Activated CD4-positive, alpha-beta T cell treated with anti-CD3 and anti-CD28 coated beads, Interleukin-2, amount 50 U/mL, for 1 hour (primary cell): Measurements from ENCODE around the gene SLC24A3.

Experiments used
- DNase-seq: peaks from one replicate; pipeline ENCODE4 v3.0.0-alpha.2; 2020

SLC24A3 gene

DNA sequence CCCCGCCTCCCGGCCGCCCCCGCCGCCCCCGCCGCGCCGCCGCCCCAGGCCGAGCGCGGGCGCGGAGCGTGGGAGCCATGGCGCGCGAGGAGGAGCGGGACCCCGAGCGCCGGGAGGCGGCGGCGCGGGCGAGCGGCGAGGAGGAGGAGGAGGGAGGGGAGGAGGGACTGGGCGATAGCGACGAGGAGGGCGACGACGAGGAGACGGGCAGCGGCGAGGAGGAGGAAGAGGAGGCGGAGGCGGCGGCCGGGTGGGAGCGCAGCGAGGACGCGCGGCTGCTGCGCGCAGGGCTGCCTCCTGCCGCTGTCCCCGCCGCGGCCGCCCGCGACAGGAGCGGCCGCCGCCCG lies at the start of gene SLC24A3:
Gene SLC24A3, plus strand, starts transcription at position 174 of the 347 bp plus-strand sequence.
- no peak for DNase-seq

DNA sequence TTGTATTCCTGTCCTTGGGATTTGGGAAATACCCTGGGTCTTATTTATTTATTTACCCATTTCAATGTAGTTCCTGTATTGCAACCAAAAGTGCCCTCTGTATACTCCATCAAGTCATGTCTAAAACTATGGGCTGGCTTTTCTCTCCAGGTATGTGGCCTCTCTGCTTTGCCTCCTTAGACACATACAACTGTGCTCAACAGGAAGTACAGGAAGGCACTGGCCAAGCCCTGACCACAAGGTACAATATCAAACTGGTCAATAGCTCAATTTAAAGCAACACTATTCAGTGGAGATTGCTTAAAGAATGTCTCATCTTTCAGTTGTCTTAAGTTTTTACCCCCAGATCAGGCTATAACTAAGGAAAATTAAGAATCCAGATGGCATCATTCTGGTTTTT lies 42.3 kb upstream of the SLC24A3 start:
- DNase-seq, result no peak

DNA sequence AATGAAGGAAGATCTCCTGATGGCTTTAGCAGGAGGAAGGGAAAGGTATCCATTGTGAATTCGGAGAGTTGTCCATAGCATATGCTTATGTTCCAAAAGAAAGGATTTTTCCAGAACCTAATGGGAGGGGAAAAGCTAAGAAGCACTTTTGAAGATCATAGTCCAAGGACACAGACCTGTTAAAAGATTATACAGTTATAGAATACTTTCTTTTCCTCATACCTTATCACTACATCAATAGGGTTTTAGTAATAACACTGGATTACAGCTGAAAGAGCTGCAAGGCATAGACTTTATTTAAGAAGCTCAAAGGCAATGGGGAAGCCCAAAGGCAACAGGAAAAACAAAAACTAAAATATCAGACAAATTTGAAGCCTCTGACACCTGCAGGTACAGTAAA lies 39.8 kb upstream of the SLC24A3 start:
- no peak for DNase-seq

DNA sequence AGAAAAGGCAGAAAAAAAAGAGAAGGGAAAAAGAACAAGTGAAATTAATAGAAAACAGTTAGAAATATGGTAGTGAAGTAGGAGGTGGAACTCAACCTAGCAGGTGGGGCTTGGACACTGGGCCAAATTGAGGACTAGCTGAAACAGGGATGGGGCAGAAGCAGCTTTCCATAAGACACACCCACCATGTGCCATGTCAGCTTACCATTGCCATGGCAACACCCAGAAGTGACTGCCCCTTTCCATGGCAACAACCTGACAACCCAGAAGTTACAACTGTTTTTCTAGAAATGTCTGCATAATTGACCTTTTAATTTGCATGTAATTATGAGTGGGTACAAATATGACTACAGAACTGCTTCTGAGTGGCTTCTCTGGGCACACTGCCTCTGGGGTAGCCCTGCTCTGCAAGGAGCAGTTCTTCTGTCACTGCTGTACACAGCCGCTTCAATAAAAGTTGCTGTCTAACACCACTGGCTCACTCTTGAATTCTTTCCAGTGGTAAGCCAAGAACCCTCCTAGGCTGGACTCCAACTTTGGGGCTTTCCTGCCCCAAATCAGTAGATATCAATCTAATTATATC lies 35.9 kb upstream of the SLC24A3 start:
- DNase-seq, result no peak

DNA sequence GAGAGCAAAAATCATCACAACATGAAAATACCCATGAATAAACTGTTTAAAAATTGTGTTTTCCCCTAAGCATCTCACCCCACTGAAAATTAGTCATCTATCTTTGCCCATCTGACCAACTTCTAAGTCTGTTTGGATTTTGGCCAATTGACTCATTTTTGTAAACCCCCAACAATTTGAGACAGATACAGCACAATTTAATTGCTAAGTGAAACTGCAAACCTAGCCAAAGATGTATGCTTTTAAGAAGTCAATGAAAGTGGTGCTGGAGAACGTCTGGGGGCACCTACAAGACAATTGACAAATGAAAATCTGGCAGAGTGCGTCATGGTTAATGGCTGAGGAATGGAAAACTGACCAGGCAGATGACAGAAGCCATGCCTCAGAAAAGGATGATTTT lies 30.9 kb upstream of the SLC24A3 start:
- no peak for DNase-seq

DNA sequence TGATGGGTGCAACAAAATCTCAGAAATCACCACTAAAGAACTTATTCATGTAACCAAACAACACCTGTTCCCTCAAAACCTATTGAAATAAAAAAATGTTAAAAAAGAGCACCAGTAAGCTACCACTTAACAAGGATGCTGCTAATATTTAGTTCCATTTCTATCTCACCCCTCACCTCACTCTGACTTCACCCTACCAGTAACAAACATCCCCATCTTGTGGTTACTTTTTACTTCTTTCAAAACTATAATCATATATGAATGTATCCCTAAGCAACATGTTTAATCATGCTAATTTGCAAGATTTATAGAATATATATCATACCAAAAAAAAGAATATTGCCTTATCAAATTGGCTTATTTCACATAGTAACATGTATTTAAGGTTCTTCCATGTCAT lies 27.4 kb upstream of the SLC24A3 start:
- DNase-seq, result no peak

DNA sequence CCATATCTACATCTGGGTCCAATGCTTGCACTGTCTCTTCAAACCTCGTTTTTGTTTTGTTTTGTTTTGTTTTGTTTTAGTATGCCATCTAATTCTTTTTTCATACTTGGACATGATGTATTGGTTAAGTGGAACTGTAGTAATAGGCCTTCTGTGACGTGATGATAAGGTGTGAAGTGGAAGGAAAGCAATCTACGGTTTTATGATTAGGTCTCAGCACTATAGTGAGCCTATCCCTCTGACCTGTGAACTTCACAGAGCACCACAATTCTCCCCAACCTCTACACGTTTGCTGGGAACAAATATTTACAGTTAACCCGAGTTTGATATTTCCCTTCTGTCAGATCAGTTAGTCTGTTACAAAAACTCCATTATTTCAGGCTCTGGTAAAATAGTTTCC lies 19.1 kb upstream of the SLC24A3 start:
- DNase-seq, result no peak

DNA sequence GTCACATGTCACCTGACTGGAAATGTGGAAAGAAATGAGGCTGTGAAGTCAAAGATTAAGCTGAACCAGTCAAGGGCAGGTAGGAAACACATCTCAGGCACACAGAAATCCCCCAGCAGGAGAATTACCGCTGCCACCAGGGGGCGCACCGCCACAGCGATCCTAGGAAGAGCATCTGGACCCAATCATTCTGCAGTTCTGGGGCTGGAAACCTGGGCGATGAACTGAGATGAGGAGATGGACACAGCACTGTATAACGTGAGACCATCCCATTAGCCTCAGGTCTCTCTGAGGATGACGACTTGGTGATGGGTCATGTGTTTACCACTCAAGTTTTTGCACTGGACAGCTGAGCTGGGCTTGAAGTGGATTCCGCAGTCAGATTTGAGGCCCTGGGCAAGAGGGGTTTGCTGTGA lies 6.5 kb upstream of the SLC24A3 start:
- peak; percentile 48 for DNase-seq

DNA sequence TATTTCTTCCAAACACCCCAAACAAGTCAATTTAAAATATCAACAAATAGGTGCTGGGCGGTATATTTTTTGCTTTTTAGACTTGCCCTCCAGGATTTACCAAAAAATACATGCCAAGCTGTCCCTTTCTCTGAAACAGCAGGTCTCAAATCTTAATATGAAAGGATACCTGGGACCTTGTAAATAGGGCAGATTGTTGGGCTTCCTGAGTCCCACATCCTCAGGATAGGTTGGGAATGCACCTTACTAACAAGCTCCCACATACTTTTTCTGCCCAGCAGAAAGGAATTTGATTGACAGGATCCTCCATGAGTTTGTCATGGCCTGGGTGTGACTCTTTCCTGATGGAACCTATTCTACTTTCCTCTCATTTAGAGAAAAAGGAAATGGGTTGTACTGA lies 4.9 kb upstream of the SLC24A3 start:
- DNase-seq, result no peak

DNA sequence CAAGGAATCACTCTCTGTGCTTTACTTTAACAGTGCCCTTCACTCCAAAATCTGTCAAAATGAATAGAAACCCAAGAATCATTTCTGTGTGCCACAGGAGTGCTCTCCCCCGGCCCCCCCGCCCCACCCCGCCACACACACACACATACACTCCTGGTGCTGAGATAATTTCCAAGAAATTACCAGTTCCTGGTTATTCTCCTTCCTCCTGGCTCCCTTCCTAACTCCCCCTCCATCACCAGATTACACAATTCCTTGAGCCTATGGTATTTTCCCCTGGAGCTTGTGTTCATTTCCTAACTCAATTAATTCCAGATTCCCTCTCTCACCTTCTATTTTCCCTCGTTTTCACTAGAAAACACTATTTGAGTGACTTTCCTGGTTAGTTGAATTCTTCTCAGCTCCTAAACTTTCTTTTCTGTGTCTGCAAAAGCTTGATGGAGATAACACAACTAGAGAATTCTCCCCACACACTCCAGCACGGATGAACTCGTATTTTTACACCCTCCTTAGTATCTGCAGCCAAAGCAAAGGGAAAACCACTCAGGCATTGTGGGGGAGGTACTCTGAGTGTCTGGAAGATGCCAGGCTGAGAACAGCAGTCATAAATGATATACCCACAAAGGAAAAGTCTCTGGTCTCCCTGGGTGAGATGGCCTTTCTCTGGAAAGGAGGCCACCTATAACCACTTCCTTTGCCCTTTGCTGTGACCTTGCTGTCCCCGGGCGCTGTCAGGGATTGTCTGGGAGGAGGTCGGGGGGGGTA lies 1.9 kb upstream of the SLC24A3 start:
- no peak for DNase-seq

DNA sequence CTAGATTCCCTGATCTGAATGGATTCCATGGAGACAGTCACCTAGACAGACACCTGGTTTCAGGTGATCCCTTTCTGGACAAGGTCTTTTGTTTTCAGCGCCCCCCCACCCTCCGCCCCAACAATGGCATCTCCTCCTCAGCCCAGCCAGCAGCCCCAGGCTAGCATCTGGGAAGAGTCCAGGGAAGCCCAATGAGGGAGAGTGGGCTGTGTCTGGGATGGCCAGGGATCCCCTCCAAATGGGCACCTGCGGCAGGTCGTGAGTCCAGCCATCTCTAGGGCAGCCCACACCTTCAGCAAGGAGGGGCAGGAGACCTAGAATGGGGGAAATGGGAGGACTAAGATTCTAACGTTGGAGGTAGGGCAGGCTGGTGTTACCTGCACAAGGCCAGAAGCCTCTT lies 1.2 kb upstream of the SLC24A3 start:
- DNase-seq, result no peak

DNA sequence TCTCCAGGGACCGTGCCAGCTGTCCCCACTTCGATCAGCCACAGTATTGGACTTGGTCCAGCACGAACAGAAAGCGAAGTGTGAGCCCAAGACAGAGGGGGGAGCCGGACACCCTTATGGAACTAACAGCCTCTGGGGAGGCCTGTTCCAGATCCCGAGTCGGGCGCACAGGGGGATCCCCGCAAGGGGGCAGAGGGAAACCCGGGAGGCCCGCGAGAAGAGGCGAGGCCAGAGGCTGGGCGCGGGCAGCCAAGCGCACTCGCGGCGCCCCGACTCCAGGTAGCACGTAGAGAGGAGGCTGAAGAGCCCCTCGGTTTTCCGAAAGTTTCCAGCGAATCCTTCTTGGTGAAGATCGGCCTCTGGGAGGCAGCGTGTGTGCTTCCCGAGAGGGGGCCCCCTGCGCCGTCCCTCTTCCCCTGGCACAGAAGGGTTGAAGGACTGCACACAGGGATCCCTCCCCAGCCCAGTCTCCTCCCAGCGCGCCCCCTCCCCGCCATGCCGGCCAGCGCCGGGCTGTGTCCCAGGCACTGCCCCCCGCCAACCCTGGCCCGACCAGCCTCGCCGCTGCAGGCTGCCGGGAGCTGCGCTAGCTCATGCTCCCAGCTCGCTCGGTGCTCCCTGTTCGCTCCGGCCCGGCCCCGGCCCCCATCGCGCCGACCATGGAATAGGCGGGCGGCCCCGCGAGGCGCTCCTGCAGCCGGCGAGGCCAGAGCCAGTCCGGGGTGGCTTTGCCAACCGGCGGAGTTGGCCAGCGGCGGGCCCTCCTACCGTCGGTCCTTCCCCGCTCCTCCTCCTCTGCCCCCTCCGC lies 577 bp upstream of the SLC24A3 start:
- no peak for DNase-seq

DNA sequence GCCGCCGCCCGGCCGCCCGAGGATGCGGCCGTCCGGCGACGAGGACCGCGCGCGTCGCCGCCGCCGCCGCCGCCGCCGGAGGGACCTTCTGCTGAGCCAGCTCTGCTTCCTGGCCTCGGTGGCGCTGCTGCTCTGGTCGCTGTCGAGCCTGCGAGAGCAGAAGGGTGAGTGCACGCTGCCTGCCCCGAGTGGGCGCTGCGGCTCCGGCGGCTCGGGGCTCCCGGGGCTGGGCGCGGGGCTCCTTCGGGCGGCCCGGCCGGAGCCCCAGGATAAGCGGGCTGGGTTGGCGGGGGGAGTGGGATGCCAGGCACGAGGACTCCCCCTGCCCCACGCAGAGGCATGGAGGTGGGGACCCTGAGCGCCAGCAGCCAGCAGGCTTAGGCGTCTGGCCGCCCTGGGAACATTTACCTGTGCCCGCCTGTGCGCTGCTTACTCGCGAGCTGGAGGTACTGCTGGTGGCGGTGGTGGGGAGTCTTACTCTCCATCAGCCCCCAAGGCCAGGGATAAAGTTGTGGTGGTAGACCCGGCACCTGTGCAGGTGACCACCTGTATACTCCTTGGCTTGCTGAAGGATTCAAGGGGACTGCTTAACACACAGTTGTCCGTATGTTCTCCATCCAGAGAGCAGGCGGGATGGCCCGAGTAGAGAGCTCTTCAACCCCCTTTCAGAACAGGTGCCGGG lies 520 bp downstream of the SLC24A3 start:
- DNase-seq, result no peak

DNA sequence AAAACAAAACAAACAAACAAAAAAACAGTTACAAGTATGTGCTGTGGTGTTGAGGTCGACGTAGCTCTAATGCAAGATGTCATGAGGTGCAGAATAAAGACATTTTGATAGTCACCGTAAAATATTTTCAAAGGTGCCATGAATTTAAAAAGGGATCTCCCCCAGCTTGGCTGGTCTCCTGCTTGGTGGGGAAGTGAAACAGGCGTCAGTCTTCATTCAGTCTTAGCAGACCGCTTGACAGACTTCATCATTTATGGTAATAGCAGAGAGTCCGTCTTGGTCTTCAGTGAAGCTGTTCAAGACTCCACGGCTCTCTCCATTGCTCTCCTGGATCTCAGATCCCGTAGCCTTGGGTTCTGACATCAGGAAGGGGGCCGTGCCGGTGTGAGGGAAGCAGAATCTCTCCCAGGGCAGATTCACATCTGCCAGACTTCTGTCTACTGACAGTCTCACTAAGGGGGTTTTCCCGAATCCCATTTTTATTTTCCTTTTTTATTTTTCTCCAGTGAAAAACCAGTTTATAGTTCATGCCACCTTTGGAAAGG lies 1.6 kb downstream of the SLC24A3 start:
- DNase-seq, result no peak

DNA sequence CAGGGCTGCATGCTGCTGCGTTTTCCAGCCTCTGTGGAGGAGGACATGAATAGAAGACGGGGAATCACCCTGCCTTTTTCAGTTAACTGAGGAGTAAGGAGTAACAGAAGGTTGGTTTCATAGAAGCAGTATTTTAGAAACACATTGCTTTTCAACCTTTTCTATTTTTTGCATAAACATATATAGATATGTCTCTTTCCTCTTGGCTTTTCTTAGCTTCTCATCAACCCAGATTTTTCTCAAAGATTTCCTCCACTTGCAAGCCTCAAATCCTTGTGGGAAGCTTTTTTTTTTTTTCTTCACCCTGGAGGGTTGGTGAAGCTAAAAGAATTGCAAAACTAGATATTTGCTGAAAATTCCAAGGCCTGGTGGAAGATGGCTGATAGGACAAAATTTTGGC lies 6.0 kb downstream of the SLC24A3 start:
- no peak for DNase-seq

DNA sequence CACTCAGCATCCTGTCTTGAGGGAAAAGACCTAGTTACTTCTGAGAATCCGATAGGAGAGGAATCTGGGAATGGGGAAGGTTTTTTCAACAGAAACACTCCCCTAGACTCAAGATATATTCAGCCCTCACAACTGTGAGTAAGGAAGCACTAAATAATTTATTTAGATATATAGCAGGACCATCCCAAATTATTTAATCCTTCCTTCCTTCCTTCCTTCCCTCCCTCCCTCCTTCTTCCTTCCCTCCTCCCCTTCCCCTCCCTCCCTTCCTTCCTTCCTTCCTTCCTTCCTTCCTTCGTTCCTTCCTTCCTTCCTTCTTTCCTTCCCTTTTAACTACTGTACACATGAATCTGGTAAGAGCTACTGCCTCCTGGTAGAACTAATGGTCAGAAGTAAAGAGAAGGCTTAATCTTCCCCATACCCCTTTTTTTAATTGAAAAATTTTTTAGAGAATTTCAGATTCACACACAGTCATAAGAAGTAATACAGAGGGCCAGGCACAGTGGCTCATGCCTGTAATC lies 10.1 kb downstream of the SLC24A3 start:
- no peak for DNase-seq

DNA sequence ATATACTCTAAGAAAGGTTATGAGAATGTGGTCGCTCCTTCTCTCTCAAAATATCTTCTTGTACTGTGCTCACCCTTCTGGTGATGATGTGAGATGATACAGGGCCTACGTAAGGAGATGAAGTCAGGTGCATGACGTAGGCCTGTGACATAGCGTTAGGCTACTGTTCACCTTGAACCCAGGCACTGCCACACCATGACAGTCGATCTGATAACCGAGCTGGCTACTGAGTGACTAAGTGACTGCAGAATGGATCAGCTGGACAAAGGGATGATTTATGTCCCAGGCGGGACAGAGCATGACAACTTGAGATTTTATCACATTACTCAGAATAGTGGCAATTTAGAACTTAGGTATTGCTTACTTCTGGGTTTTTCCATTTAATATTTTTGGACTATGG lies 11.2 kb downstream of the SLC24A3 start:
- no peak for DNase-seq

DNA sequence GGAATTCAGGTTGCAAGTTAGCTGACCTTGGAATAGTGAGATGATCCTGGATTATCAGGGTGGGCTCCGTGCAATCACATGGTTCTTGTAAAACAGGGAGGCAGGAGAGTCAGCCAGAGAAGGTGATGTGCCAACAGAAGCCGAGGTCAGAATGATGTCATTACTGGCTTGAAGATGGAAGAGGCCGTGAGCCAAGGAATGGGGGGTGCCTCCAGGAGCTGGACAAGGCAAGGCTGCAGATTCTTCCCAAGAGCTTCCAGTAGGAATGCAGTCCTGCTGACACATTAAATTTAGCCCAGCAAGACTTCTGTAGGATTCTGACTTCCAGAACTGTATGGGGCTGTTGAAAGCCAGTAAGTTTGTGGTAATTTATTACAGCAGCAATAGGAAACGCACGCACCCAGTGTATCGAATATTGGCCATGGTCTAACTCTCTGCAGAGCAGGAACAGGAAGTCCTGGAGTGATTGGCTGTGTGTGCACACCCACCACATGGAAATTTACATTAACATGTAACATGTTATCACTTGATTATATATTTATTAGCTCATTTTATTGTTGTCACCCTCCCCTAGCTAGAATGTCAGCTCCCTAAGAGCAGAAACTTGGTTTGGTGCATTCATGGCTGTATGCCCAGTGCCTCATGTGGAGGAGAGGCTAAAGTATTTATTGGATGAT lies 19.1 kb downstream of the SLC24A3 start:
- no peak for DNase-seq

DNA sequence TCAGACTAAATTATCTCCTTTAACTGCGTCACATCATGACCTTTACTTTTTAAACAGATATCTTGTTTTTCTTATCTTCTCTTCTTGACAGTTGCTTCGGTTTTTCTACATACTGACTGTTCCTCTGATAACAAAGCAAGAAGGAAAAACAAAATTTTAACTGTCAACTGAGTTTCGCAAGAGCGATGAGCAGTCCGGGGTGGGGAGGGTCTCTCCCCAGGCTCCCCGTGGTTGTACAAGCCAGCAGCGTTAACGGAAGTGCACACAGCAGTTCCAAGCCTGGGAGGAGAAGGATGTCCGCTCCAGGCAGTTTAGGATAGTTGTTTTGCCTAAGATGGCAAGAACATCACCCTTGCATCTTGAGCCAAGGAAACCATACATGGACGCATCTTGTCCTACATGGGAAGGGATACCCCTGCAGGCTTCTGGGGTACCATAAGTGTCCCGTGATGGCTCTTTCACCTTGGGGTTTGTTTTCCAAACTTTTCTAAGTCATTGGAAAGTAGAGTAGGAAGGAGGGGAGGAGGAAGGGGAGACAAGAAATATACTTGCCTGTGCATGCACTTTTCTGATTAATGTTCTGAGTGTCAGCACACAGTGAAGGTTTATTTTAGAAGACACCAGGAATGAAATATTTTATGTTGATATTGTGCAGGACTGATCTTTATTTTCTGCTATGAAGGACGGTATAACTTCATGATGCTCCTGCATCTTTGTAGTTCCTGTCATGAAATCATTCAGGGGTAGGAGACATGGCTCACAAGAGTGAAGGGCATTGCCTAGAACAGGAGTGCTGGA lies 20.8 kb downstream of the SLC24A3 start:
- no peak for DNase-seq

DNA sequence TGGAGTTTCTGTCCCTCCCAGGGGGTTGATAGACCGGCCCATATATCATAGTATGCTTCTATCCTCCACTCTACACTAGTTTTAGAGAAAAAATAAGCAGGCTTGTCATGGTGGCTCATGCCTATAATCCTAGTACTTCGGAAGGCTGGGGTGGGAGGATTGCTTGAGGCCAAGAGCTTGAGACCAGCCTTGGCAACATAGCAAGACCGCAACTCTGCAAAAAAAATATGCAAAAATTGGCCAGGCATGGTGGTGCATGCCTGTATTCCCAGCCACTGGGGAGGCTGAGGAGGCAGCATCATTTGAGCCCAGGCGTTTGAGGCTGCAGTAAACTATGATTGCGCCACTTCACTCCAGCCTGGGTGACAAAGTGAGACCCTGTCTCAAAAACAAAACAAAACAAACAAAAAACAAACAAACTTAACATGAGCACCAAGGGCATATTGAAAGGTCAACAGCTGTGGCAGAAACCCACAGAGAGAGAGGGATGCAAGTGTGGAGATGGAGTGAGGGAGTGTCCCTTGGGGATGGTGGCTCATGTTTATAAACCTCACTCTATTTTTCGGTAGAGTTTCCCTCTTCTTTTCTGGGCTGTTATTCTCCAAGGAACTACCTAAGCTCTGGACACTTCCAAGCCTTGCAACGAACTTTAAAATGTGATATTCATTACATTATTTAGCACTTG lies 24.1 kb downstream of the SLC24A3 start:
- no peak for DNase-seq

DNA sequence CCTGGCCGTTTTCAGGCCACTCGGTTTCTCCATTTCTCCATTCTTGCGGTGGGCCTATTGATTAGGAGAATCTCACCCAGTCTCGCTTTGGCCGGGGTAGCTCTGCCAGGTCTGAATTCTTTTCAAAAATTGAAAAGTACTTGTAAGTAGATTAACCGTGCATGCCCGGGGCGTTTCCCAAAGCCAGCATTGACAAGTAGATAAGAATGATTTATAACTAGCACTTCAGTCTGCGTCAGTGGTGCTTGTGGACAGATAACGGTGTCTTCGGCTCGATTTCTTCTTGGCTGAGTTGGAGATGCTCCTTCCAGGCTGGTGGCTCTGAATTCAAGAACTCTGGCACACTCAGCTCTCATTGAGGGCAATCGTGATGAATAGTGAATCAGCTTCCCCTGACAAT lies 29.0 kb downstream of the SLC24A3 start:
- DNase-seq, result no peak
